NCI-H1105 (cell line): ENCODE data around the gene PLCG2.
"Not testable (repeated sequence)": the region's sequence is repeated elsewhere in the genome, so short reads cannot be mapped to it uniquely, and the experiment has no call there.

ENCODE experiments used
- DNase-seq: peaks from one replicate; lab custom pipeline; 2025; lab: John Stamatoyannopoulos, UW

Gene PLCG2

DNA sequence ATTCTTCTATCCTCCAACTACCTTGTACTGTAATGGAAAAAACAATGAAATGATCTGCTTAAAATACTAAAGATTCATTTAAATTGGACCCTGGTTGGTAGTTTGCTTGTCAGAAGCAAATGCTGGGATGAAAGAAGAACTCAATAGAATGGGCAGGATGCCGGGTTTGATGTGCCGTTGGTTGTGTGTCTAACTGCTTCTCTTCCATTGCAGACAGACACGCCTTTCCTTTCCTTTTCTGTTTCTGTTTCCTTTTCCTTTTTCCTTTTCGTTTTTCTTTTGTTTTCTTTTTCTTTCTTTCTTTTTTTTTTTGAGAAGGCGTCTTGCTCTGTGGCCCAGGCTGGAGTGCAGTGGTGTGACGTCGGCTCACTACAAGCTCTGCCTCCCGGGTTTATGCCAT lies 64.6 kb downstream of the PLCG2 start:
- no peak for DNase-seq

DNA sequence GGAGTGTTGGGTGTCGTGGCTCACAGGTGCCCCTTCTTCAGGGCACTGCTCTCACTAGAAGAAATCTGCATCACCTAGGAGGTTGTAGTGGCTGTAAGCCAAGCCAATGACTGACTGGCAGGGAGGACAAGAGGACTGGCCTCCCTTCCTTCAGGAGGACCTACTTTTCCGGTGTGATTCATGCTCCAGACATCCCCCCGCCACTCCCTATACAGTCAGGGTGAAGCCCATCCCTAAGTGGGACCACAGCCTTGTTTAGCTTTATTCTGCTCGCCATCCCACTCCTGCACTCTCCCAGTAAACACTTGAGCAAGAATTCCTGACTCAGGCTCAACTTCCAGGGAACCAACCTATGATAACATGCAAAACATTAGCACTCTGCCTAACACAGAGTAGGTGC lies 67.0 kb downstream of the PLCG2 start:
- no peak for DNase-seq

DNA sequence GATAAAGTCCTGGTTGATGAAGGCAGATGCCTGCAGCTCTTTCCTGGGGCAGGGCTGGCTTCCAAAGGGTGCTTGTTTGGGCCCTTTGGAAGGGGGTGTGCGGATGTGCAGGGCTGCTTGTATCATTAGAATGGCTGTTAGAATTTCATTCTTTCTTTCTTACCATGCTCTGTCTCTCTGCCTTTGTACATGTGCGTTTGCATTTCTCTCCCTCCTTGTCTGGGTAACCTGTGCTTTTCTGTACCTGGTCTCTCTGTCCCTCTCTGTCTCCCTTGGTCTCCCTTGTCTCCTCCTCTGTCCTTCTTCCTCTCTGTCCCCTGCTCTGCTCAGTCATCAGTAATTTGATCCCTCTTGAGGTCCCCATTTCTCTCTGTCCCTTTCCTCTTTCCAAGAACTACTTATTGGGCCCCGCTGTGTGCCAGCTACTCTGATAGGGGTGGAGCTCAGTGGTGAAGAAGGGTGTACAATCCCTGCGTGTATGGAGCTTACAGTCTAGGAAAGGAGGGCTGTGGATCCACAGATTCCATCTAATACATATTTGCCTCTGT lies 69.3 kb downstream of the PLCG2 start:
- DNase-seq = no peak

DNA sequence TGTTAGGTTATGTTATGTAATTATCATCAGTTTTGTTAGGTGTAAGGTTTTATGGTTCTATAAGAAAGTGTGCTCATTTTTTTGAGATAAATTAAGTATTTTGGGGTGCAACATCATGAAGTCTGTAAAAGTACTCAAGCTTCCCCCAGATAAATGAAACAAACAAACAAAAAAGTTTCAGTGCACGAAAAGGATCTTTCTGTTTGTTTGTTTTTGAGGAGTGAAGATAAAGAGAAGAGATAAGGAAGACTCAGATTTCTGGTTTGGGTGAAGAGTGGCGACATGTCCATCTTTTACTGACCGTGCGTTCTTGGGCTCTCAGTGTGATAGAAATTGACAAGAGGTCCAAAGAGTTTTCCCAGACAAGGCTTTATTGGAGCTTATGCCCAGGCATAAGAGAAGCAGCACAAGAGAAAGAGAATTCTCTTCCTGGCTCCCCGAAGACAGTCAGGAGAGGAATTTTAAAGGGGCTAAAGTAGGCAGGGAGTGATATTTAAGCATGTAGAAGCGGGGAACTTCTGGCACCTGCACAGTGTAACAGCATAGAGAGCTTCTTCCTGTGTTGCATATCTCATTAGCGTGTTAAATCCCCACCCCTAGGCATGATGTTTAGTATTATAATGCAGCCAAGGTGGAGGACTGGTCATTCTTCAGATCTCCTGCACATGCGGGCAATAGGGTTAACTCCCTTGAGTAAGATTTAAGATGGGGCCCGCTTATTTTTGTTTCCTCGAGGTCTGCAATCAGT lies 71.3 kb downstream of the PLCG2 start:
- DNase-seq = no peak

DNA sequence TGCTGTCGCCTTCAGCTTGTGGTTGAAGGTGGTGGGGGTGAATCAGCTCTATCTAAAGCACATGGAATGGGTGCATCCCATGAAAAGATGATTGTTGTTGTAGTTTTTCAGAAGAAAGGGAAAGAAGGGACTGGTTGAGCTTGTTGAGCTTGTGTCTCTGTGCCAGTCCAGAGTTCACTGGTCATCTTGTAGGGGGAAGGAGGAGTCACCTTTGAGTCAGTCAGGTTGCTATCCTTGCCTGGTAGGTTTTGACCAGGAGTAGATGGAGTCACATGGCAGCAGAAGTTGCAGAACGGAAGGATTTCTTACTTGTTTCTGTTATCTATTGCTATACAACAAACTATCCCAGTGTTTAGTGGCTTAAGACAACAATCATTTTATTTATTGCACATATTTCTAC lies 73.3 kb downstream of the PLCG2 start:
- no peak for DNase-seq

DNA sequence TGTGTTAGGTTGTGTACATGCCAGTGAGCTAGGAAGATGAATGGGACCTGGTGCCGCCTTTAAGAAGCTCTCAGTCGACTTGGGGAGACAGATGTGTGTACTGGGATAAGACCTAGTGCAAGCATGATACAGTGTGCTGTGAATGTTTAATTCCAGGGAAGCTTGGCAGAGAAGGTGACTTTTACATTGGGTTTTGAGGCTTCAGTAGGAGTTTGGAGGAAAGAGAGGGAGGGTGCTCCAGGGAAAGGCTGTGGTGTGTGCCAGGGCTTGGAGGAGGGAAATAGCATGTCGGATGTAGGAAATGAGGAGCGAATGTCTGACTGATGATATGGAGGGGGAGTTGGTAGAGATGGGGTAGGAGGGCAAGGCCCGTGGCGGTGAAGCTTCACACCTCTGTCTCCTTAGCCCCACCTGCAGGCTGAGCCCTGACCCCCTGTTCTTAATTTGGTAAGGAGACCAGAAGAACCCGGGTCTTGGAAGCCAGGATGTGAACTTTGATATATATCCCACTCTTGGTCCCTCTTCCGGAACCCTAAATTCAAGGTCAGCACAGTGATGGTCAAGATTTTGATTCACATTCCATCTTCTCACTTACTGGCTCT lies 76.6 kb downstream of the PLCG2 start:
- no peak for DNase-seq

DNA sequence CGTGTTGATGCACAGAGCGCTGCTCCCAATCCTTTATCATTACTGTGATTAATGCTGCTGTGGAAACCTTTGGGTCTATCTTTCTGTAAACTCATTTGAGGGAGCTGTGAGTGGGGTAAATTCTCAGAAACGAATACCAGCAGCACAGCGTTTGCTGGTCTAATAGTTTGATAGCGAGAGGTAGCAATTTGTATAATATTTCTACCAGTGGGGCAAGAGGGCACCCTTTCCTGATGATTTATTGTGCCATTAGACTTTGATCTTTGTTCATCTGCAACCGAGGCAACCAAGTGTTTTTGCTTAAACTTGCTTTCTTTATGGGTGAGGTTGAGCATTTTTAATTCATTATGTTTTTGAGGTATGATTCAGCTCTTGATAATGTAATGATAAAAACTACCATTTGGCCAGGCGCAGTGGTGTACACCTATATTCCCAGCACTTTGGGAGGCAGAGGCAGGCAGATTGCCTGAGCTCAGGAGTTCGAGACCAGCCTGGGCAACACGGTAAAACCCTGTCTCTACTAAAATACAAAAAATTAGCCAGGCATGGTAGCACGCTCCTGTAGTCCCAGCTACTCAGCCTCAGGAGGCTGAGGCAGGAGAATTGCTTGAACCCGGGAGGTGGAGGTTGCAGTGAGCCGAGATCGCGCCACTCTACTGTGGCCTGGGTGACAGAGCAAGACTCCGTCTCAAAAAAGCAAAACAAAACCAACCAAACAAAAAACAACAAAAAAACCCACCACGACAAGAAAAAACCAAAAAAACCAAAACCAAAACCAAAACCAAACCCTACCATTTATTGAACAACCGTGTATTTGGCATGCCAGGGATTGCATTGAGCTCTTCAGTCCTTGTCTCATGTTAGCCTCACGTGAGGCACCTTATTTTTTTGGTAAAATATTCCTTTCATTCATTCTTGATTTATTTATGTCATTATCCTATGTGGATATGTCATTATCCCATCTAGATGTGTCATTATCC lies 81.5 kb downstream of the PLCG2 start:
- no peak for DNase-seq

DNA sequence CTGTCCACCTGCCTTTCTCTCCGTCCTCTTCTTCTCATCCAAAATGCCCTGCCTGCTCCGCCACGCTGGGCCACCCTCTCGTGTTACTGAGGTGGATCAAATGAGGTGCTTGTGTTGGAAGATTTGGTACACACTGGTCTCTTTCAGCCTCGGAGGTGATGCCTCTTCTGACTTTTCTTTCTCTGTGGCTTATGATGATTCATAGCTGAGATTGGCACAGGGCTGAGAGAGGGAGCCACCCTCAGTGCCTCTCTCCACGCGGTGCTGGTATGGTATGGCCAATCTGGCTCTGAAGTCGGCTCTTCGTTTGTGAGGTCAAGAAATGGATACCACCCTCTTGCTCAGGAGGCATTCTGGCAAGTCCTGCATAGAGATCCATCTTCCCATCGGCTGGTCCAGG lies 82.4 kb downstream of the PLCG2 start:
- DNase-seq = no peak

DNA sequence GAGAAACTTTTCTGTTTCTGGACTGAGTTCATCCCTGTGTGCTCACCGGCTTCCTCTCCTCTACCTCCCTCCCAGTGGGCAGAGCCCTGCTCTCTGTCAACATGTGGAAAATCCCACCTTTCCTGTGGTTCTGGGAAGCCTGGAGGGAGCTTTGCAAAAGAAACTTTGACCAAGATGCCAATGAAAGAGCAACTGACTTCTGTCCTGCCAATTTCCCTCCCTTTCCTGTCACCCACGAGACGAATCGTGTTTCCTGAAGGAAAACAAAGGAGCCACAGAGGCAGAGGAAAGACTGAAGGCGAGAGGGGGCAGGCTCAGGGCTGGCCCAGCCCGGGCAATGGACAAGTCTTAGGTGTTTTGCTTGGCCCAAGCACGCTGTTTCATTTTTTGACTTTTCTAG lies 82.8 kb downstream of the PLCG2 start:
- no peak for DNase-seq

DNA sequence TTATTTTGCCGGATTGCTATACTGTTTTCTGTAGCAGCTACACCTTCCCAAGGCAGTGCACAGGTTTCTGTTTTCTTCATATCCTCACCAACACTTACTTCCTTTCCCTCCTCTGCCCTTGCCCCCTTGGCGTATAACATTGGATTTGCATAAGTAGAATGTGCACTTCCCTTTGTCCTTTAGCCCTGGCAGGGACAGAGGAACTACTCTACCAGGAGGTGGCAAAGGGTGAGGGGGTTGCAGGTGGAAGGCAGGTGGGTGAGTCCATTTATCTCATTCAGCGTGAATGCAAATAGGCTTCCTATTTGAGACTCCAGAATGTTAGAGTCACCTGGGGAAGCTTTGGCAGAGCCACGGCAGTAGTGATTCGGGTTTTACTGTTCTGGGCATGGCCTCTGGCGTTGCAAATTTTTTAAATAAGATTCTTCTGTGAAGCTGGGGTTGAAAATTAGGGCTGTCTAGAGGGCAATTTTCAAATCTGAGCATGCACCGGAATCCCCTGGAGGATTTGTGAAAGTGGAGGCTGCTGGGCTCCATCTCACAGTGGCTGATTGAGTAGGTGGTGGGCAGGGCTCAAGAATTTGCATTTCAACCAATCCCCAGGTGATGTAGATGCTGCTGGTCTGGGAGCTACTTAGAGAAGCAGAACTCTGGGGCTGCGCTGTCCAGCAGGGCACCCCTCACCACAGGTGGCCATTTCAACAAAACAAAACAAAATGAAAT lies 84.7 kb downstream of the PLCG2 start:
- DNase-seq = no peak

DNA sequence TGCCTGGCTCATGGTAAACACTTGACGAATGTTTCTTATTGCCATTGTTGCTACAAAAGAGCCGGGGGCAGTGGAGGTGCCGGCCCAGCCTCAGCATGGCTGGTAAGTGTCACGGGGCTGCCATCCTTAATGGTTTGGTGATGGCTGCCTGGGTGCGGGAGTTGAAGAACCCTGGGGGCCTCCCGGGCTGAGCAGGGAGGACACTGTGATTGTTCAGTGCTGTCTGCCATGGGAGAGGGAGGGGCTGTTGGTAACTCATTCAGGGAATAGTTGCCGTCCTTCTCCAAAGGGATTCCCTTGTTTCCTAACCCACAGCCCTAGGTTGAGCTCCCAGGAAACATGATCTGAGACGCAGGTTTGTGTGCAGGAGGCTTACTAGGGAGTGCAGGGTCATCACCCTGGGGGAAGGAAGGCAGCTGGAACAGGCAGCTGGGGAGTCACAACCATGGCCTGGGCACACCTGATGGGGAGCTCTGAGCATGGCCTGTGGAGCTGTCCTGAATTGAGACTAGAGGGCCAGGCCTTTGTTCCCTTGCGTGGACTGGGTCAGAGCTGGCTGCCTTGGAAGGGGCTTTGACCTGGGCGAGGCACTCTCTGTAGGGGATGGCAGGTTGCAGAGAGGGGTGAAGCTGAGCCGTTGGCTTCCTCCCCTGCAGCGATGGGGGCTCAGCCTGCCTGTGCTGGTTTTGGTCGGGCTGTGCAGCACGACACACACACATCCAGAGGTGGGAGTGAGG lies 85.7 kb downstream of the PLCG2 start:
- DNase-seq = no peak

DNA sequence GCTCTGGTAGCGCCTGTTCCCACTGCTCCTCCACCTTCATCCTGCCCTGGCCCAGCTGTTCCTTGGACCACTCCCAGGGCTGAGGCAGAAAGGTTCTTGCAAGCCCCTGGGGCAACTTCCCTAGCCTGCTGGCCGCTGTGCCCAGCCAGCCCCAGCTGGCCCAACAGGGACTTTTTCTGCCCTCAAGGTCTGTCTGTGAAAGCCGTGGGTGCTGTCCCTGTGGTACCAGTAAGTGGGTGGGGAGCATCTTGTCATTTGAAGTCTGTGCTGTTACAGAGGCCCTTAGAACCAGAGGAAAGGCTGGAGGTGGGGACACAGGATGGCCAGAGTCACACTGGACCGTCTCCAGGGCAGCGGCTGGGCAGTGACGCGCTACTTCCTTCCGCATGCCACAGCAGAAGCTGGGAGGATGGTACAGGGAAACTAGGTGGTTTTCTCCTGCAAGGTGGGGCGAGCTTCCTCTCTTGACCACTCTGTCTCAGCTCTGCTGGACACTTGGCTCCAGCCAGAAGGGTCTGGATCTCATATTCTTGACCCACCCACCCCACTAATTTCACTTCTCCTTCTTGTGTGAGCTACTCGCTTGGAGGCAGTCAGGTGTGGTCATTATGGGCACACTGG lies 87.8 kb downstream of the PLCG2 start:
- no peak for DNase-seq

DNA sequence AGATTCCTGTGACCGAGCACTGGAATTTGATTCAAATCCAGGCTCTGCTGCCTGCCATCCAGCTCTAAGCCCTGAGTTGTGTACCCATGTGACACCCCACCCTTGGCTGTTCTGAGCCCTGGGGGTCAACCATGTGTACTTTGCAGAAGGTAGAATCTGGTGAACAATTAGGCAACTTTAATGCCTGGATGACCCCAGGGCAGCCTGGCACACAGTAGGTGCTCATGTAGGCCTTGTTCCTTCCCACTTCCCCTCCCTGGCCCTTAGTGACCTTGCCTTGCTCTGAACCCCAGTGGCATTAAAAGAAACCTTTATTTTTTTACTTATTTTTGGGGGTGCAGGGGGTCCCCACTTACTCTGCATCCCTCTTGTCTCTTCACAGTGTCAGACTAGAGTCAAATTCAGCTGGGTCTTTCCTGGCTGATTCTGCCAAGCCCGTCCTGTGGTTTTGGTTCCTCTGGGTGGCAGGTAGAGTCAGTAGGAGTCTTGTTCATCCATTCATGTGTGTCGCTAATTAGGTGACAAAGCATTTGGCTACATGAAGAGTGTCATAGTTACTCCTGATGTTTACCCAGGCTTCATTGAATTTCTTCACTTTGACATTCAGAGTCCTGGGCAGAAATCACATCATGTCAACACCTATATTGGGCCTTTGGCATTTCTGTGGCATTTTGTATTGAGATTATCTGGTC lies 89.1 kb downstream of the PLCG2 start:
- no peak for DNase-seq

DNA sequence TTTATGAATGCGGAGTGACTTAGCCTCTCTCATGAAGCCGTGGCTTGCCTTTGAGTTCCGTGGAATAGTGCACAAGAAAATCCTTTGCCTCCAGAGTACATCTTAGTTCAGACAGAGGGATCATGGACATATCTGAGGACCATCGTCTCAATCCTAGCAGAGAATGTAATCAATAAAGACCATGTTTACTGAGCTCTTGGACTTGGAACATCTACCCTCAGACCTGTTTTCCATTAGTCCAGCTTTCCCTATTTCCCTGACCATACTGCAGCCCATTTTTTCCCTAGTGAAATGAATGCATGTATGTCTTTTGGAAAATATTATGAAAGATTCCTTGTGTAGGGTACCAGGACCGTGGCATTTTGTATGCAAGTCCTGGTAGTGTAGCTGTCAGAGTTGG lies 90.2 kb downstream of the PLCG2 start:
- no peak for DNase-seq

DNA sequence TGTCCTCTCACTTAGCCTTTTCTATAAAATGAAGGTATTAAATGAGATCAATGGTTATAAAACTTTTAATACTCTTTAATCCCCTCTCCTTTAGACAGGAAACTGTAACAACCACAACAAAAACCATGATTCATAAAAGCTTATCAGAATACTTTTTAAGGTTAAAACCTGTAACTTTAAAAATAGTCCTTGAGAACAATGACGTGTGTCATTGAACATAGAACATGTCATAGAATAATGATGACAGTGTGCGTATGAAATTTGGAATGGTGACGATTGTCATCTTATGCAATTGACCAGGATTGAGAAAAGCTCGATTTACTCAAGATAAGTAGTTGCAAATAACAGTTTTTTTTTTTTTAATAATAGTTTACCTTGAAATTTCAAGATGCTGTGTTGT lies 94.1 kb downstream of the PLCG2 start:
- DNase-seq = no peak

DNA sequence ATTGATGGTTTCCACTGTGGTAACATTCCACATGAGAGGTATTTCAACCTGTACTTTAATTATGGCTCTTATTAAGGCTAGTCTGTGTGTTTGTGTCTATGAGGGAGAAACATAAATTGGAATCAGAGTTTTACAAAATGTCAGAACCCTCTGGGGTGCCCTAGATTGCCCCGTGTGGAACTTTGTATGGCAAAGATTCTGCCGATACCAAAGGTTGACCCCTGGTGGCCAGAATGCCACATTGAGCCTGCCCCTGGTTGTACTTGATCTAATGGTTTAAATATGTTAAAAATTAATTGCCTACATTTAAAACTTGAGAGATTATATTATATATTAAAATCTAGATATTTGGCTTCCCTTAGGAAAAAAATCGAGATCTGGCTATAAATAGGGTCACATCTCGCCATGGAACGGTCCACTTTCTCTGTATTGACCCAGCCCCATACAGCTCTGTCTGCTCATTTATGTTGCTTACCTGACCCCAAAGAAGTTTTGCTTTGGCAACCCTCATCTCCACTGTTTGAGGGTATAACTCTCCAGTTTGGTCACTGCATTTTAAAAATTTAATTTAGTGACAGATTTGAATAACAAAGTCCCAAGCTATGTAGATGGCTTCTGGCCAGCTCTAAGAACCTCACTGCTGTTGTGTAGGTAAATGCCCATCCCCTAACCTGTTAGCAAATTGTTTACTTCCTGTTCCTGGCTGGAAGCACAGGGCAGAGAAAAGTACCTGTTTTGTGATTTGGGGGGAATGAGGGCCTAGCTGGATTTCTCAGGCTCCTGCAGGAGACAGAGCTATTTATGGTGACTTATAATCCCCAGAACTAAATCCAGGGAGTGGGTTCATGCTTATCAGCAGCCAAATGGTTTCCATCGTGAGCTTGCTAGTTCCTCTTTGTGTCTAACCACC lies 95.0 kb downstream of the PLCG2 start:
- DNase-seq = no peak

DNA sequence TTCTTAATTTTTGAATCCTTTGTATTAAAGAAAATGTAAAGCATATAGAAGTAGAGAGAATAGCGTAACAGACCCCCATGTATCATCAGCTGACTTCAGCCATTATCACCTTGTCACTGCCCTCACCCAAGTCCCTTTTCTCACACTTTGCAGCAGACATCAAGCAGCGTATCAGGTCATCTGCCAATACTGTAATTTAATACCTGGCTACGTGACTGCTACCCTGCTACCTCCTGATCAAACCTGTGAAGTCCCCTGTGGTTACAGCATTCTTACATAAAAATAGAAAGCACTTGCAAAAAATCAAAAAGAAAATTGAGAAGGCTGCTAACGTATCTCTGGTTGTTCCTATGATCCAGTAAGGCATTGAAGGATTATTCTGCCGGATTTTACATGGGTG lies 96.4 kb downstream of the PLCG2 start:
- no peak for DNase-seq

DNA sequence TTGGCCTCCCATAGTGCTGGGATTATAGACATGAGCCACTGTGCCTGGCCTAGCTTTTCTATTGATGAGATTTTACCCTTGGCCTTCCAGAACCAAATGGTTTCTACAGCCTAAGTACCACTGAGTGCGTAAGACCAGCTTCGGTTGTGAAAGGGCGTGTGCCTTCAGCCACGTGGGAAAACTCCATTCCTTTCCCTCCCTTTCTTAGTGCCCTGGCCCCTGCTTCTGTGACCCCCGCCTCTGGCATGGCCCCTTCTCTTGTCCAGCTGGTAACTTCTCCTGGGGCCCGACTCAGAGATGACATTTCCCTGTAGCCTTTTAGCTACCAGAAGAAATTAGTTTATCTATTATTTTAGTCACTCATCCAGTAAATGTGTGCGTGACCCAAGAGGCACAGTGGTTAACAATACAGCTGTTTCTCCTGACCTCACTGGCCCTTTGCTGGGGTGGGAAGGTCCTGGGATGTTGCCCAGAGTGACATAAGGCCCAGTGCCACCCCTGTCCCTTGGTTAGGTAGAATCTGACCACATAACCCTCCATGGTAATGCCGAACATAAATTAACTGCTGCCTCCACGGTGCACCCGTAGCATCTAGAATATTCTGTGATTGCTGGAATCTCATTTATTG lies 97.3 kb downstream of the PLCG2 start:
- DNase-seq = no peak

DNA sequence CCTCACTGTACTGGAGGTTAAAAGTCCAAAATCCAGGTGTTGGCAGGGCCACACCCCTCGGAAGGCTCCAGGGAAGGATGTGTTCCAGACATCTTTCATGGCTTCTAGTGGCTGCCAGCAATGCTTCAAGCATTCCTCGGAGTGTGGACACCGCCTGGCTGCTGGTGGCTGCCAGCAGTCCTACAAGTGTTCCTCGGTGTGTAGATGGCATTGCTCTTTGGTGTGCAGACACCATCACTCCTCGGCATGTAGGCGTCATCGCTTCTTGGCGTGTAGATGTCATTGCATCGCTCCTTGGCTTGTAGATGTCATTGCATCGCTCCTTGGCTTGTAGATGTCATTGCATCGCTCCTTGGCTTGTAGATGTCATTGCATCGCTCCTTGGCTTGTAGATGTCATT lies 98.4 kb downstream of the PLCG2 start:
- DNase-seq = not testable (repeated sequence)
